NCI-H2029 (cell line): ENCODE results near the gene GLT1D1.
A peak's percentile ranks its signal among the peaks of the same experiment; 100 is the strongest.

Experiments
- DNase-seq: peaks from one replicate; lab custom pipeline; 2025; lab: John Stamatoyannopoulos, UW

GLT1D1 gene

DNA sequence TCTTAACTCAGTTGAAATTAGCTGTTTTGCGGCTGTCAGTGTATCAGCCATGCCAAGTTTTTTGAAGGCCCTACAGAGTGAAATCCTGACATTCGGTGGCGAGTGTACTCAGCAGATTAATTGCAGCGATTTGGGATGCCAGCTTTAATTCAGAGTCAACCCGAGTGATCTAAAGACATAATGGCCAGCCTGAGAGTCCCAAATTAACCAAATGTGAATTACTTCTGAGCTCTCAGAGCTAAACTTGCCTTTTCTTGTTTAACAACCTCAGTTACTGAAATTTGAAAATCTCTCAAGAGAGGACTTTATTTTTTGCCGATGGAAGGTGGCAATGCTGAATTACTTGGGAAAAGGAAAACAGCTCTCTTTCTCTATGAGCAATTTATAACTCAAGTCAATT is 148.5 kb downstream of the GLT1D1 start:
- DNase-seq = no peak

DNA sequence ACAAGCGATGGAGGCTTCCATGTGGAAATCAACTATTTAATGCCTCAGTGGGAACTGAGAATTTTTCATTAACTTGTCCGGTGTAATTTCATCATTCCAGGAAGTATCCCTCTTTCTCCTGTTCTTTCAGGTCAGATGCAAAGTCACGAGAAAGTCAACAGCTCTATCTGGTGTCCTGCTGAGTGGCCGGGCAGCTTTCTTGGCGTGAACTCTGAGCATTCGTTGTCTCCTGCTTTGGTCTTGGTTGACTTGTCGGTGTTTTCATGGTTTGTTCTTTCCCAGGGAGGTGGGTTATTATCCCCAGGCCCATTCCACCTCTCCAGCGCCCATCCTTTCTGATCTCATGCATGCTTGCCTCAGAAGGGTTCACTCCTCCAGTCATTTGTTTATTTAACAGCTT is 149.1 kb downstream of the GLT1D1 start:
- DNase-seq = no peak

DNA sequence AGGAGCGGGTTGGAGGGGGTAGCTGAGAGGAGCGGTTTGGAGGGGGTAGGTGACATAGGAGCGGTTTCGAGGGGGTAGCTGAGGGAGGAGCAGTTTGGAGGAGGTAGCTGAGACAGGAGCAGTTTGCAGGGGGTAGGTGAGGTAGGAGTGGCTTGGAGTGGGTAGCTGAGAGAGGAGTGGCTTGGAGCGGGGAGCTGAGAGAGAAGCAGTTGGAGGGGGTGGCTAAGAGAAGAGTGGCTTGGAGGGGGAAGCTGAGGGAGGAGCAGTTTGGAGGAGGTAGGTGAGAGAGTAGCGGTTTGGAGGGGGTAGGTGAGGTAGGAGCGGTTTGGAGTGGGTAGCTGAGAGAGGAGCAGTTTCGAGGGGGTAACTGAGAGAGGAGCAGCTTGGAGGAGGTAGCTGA is 152.1 kb downstream of the GLT1D1 start:
- DNase-seq = no peak

DNA sequence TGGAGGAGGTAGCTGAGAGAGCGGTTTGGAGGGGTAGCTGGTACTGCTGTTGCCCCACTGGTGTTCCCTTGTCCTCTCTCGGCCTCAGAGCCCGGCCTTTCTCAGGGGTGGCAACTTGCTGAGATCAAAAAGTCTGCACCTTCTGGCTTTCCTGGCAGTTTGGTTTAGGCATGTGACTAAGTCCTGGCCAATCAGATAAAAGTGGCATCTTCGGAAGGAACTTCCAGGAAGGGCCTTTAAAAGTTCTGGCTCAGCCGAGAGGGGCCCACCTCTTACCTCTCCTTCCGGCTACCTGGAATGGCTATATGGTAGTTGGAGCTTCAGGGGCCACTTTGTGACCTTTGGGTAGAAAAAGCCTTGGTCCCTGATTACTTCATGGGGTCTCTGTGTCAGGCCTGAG is 152.6 kb downstream of the GLT1D1 start:
- no peak for DNase-seq

DNA sequence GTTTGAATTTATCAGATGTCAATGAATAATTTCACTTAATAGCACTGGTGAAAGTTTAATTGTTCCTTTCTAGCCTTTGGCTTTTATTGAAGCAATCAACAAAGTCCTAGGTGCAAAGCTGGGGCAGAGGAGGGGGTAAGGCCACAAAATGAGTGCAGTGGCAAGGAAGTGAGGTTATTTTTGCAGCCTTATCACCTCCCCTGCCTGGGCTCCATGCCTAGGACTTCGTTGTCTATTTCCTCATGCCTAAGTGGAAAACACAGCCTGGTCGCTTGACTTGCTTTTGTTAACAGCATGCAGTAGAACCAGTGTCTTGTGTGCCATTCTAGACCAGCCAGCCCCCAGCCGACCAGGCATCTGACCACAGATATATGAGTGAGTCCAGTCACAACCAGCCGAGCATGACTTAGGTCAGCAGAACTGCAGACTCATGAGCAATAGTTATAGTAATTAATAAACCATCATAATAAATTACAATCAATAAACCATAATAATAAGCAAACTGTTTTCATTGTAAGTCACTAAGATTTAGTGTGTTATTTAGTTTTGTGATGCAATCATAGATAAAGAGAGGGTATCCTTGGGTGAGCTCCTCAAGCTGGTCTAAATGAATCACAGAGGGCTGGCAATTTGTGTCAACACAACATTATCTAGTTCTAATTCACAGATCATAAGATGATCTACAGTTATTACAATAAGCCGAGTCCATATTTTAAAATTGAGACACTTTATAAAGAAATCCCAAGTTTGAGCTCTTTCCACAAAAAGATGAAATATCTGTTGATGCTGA is 156.8 kb downstream of the GLT1D1 start:
- peak; percentile 8 for DNase-seq

DNA sequence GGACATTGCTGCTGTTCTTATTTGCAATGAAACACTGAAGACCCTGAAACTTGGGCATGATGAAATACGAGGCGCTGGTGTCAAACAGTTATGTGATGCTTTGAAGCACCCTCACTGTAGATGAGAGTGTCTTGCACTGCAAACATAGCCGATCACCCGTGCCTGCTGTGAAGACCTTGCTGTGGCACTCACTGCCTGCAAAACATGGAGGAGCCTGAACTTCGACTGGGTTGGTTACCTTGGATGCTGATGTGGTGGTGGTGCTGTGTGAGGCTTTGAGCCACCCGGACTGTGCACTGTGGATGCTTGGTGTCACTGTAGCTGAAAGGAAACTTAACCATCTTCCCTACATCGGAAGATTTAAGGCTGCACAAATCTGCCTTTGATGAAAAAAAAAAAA is 162.9 kb downstream of the GLT1D1 start:
- no peak for DNase-seq

DNA sequence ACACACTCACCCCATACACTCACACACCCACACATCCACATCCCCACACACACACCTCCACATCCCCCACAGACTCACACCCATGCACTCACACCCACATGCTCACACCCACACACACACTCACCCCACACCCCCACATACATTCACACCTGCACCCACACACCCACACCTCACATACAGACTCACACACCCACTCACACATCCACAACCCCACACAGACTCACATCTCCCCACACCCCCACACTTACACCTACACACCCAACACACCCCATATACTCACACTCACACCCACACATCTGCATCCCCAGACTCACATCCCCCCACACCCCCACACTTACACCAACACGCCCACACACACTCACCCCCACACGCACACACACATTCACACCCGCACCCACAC is 171.8 kb downstream of the GLT1D1 start:
- no peak for DNase-seq

DNA sequence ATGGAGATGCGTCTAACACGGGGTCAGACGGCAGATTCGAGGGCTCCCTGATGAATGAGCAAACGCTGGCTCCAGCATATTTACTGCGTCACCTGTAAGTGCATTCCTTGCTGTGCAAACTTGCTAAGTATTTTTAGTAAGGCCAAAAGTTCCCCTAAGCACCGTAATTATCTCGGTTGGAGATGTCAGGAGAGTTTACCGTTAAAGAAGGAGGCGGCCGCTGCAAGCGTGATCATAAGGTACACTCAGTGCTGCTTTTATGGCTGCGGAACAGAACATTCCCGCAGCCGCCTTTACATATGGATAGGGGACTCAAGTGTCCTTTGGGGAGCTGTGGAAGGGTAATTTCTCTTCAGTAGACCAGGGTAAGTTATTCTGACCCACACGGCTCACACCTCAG is 175.6 kb downstream of the GLT1D1 start:
- DNase-seq = no peak
